DLD1 (cell line): Measurements from ENCODE around the gene GAGE13.
"Not testable (repeated sequence)": the region's sequence is repeated elsewhere in the genome, so short reads cannot be mapped to it uniquely, and the experiment has no call there.

Source experiments
- in situ Hi-C: cut with HindIII; loops from 2 replicates; pipeline ENCODE4 v1.10.0; 2017; ENCODE audit warnings: low sequenced_read_pairs

The GAGE13 gene

GRCh38 chrX:49331282-49331681, at the start of gene GAGE13:
GAGE13 (plus strand) TSS chrX:49331582; CDS start chrX:49332738, 1,156 bp downstream.
- in situ Hi-C loops, result not testable (repeated sequence)

GRCh38 chrX:49282647-49283011, 48.8 kb upstream of the GAGE13 start:
- in situ Hi-C loops, result no loop called here

- in situ Hi-C loops, result no loop called here
Observed at GRCh38 chrX:49284212-49284611, 47.2 kb upstream of the GAGE13 start.

GRCh38 chrX:49286136-49286535, 45.2 kb upstream of the GAGE13 start:
- in situ Hi-C loops, result no loop called here

- in situ Hi-C loops, result no loop called here
Observed at GRCh38 chrX:49286581-49286980, 44.8 kb upstream of the GAGE13 start.

- in situ Hi-C loops, result no loop called here
Observed at GRCh38 chrX:49287665-49288064, 43.7 kb upstream of the GAGE13 start.

GRCh38 chrX:49290215-49290614, 41.2 kb upstream of the GAGE13 start:
- in situ Hi-C loops, result no loop called here

- in situ Hi-C loops, result no loop called here
Observed at GRCh38 chrX:49291615-49292337, 39.6 kb upstream of the GAGE13 start.

GRCh38 chrX:49292400-49293362, 38.7 kb upstream of the GAGE13 start:
- in situ Hi-C loops, result no loop called here

GRCh38 chrX:49299293-49299692, 32.1 kb upstream of the GAGE13 start:
- in situ Hi-C loops, result not testable (repeated sequence)

- in situ Hi-C loops, result no loop called here
Observed at GRCh38 chrX:49300703-49301102, 30.7 kb upstream of the GAGE13 start.

GRCh38 chrX:49303346-49303745, 28.0 kb upstream of the GAGE13 start, which contains the start of gene GAGE10:
GAGE10 (plus strand) TSS chrX:49303646; CDS start chrX:49304860, 1,214 bp downstream.
- in situ Hi-C loops, result no loop called here

- in situ Hi-C loops, result not testable (repeated sequence)
Observed at GRCh38 chrX:49307775-49308174, 23.6 kb upstream of the GAGE13 start.

- in situ Hi-C loops, result no loop called here
Observed at GRCh38 chrX:49308604-49309269, 22.6 kb upstream of the GAGE13 start.

- in situ Hi-C loops, result no loop called here
Observed at GRCh38 chrX:49309401-49309981, 21.9 kb upstream of the GAGE13 start.

- in situ Hi-C loops, result no loop called here
Observed at GRCh38 chrX:49310371-49310770, 21.0 kb upstream of the GAGE13 start.

- in situ Hi-C loops, result no loop called here
Observed at GRCh38 chrX:49312176-49312575, 19.2 kb upstream of the GAGE13 start.

- in situ Hi-C loops, result no loop called here
Observed at GRCh38 chrX:49316085-49316484, 15.3 kb upstream of the GAGE13 start.

- in situ Hi-C loops, result not testable (repeated sequence)
Observed at GRCh38 chrX:49321737-49322136, 9.6 kb upstream of the GAGE13 start, which contains the start of gene GAGE12J. GAGE12J (plus strand) TSS chrX:49322037; CDS start chrX:49323194, 1,157 bp downstream.

- in situ Hi-C loops, result not testable (repeated sequence)
Observed at GRCh38 chrX:49322266-49322665, 9.1 kb upstream of the GAGE13 start.

- in situ Hi-C loops, result not testable (repeated sequence)
Observed at GRCh38 chrX:49323735-49324134, 7.6 kb upstream of the GAGE13 start.
